K562 (cell line): ENCODE data around the gene CAST. TPM values are rescaled to one million over a fixed set of nuclear protein-coding genes. Genes with fewer than 3 reads are reported as not detected.

ENCODE experiments used
- ATAC-seq: fragments of 200-7000 bp; cut with Tn5 transposase; 3 replicates; pipeline ENCODE4 v1.9.1; 2020; ENCODE audit warnings: moderate library complexity
- BruUV-seq: library from RNA; stranded (reverse); fragments of 400-500 nt; replicated peaks from 2 replicates; lab custom pipeline; 2021; lab: Mats Ljungman, UMichigan
- CTCF ChIA-PET: fragments of 300-600 bp; formaldehyde crosslinking; extraction: SDS; loops from one replicate; lab custom pipeline; 2021; ENCODE audit warnings: low intra/inter-chr PET ratio; lab: Yijun Ruan, JAX
- POLR2A ChIA-PET: fragments of 300-600, 350-650 bp; sonication (Branson Sonifier 250); formaldehyde crosslinking; extraction: SDS; loops from one replicate; lab custom pipeline; 2021; ENCODE audit warnings: antibody characterized with exemption, inconsistent platforms; lab: Yijun Ruan, JAX
- DNase-seq, 4 experiments: peaks; one replicate each; pipeline versions ENCODE4 v3.0.0 to v3.0.0-alpha.2; 2011 to 2018; ENCODE audit warnings: low spot score in 3 of 4, mixed read lengths in 3 of 4; ENCODE audit errors: extremely low read depth in 1 of 4
- FAIRE-seq: peaks from 2 replicates; lab custom pipeline; 2011; peaks lifted over from hg19 to GRCh38; lab: Jason Lieb, UNC
- H2AFZ ChIP-seq: 2 replicates; pipeline ENCODE4 v1.6.0; 2011; ENCODE audit warnings: low read depth, low read length, control low read depth, inconsistent platforms
- H3K27ac ChIP-seq: fragments of 200-600 bp; 3 replicates; pipeline ENCODE4 v1.8.0; 2011; ENCODE audit warnings: low read depth, mild to moderate bottlenecking, control low read depth, inconsistent platforms, low read length, moderate library complexity, mixed read lengths; ENCODE audit errors: extremely low read depth
- H3K27me3 ChIP-seq, 2 experiments: fragments of 300-600 bp in 1 of 2; 2 replicates in 1 of 2; 3 replicates in 1 of 2; pipeline versions ENCODE4 v1.6.0 to v1.8.0; 2011; ENCODE audit warnings: inconsistent platforms in 2 of 2, low read length in 2 of 2, mild to moderate bottlenecking in 1 of 2, mixed read lengths in 1 of 2, moderate library complexity in 1 of 2; ENCODE audit not compliant: control insufficient read depth in 2 of 2, insufficient read depth in 2 of 2
- H3K36me3 ChIP-seq: fragments of 300-600 bp; 3 replicates; pipeline ENCODE4 v1.8.0; 2011; ENCODE audit warnings: mild to moderate bottlenecking, low read length, inconsistent platforms; ENCODE audit not compliant: control insufficient read depth, insufficient read depth
- H3K4me1 ChIP-seq, 2 experiments: fragments of 200-600 bp in 1 of 2; replicated peaks in 1 of 2; 2 replicates in 1 of 2; 3 replicates in 1 of 2; pipeline versions ENCODE4 v1.5.1 to v1.8.0; 2011; ENCODE audit warnings: inconsistent platforms in 2 of 2, low read length in 2 of 2, mild to moderate bottlenecking in 1 of 2, mixed read lengths in 1 of 2, moderate library complexity in 1 of 2; ENCODE audit not compliant: control insufficient read depth in 2 of 2, insufficient read depth in 2 of 2
- H3K4me2 ChIP-seq: 2 replicates; pipeline ENCODE4 v1.6.1; 2011; ENCODE audit warnings: low read length, control low read depth, inconsistent platforms, mixed read lengths; ENCODE audit not compliant: insufficient read depth
- H3K4me3 ChIP-seq: fragments of 200-600 bp; sonication (generic), shearing (Covaris generic); 2 replicates; pipeline ENCODE4 v1.5.1; 2016; ENCODE audit warnings: control low read depth, inconsistent platforms
- H3K79me2 ChIP-seq: fragments of 200-600 bp; 3 replicates; pipeline ENCODE4 v1.8.0; 2011; ENCODE audit warnings: low read length, inconsistent platforms; ENCODE audit not compliant: control insufficient read depth, insufficient read depth
- H3K9ac ChIP-seq, 2 experiments: 2 replicates each; pipeline versions ENCODE4 v1.6.0 to v1.6.1; 2011; ENCODE audit warnings: low read depth in 2 of 2, low read length in 2 of 2, control low read depth in 1 of 2, inconsistent platforms in 1 of 2, mild to moderate bottlenecking in 1 of 2, mixed read lengths in 1 of 2; ENCODE audit not compliant: insufficient read depth in 1 of 2
- H3K9me1 ChIP-seq: one replicate; pipeline ENCODE4 v1.6.0; 2011; ENCODE audit warnings: inconsistent platforms, mild to moderate bottlenecking, low read length, moderate library complexity; ENCODE audit not compliant: control insufficient read depth, insufficient read depth
- H3K9me3 ChIP-seq: replicated peaks from 2 replicates; pipeline ENCODE4 v1.5.1; 2011; ENCODE audit warnings: low read depth, low read length, inconsistent platforms; ENCODE audit not compliant: control insufficient read depth, insufficient read depth
- H4K20me1 ChIP-seq: replicated peaks from 2 replicates; pipeline ENCODE4 v1.6.1; 2011; ENCODE audit warnings: low read length, inconsistent platforms, mixed read lengths; ENCODE audit not compliant: control insufficient read depth, insufficient read depth
- ATF3 ChIP-seq, 2 experiments: fragments of 450-650 bp in 1 of 2; sonication (generic) in 1 of 2; formaldehyde crosslinking in 1 of 2; IDR thresholded peaks in 1 of 2; conservative IDR thresholded peaks in 1 of 2; 2 replicates each; pipeline versions ENCODE4 v1.6.1 to v1.8.1; 2016 to 2023; ENCODE audit warnings: mild to moderate bottlenecking in 2 of 2, moderate library complexity in 2 of 2, inconsistent platforms in 1 of 2, missing genetic modification reagents in 1 of 2
- CEBPG ChIP-seq, 3 experiments: fragments of 200-800 bp in 1 of 3; sonication (Bioruptor generic) in 1 of 3; sonication (generic) in 1 of 3; formaldehyde crosslinking in 1 of 3; IDR thresholded peaks in 2 of 3; conservative IDR thresholded peaks in 1 of 3; 2 replicates each; pipeline versions ENCODE4 v1.6.1 to v1.8.0; 2016 to 2022; ENCODE audit warnings: missing compliant biosample characterization in 2 of 3, missing genetic modification characterization in 2 of 3, mild to moderate bottlenecking in 1 of 3, missing genetic modification reagents in 1 of 3
- CEBPZ ChIP-seq: fragments of 150-350 bp; IDR thresholded peaks from 2 replicates; pipeline ENCODE4 v1.6.1; 2014; ENCODE audit warnings: low read depth, mild to moderate bottlenecking, low read length, borderline replicate concordance
- KHSRP ChIP-seq: fragments of 450-650 bp; IDR thresholded peaks from 2 replicates; pipeline ENCODE4 v1.6.1; 2017
- MAFK ChIP-seq: IDR thresholded peaks from 2 replicates; pipeline ENCODE4 v1.6.1; 2011; ENCODE audit warnings: low read length, improper control_type of control experiment
- MBD2 ChIP-seq: sonication (generic); IDR thresholded peaks from 2 replicates; pipeline ENCODE4 v1.6.1; 2016; ENCODE audit warnings: low read depth, borderline replicate concordance
- MCM7 ChIP-seq, 2 experiments: fragments of 450-650 bp; IDR thresholded peaks; 2 replicates each; pipeline ENCODE4 v1.6.1; 2016 to 2018
- NR2C2 ChIP-seq, 2 experiments: fragments of 200-800 bp in 1 of 2; sonication (Bioruptor generic) in 1 of 2; sonication (generic) in 1 of 2; formaldehyde crosslinking in 1 of 2; IDR thresholded peaks; 2 replicates each; pipeline versions ENCODE4 v1.6.1 to v1.8.0; 2016 to 2022; ENCODE audit warnings: mild to moderate bottlenecking in 1 of 2, missing compliant biosample characterization in 1 of 2, missing genetic modification characterization in 1 of 2, missing genetic modification reagents in 1 of 2
- POLR2H ChIP-seq: IDR thresholded peaks from 2 replicates; pipeline ENCODE4 v1.6.1; 2016; ENCODE audit warnings: missing genetic modification characterization, low read depth, mild to moderate bottlenecking, control low read depth, missing compliant biosample characterization, moderate library complexity
- SRSF1 ChIP-seq: fragments of 200-400 bp; formaldehyde crosslinking; IDR thresholded peaks from 2 replicates; pipeline ENCODE4 v1.6.1; 2017; ENCODE audit warnings: mild to moderate bottlenecking, low read depth, low read length, moderate library complexity
- ZBTB11 ChIP-seq, 3 experiments: fragments of 200-800 bp in 1 of 3; fragments of 250-450 bp in 1 of 3; fragments of 450-650 bp in 1 of 3; sonication (Bioruptor Pico) in 1 of 3; sonication (Bioruptor generic) in 1 of 3; formaldehyde crosslinking in 1 of 3; IDR thresholded peaks; 2 replicates each; pipeline versions ENCODE4 v1.6.1 to v1.8.0; 2016 to 2022; ENCODE audit warnings: mild to moderate bottlenecking in 2 of 3, missing genetic modification characterization in 2 of 3, missing compliant biosample characterization in 1 of 3, moderate library complexity in 1 of 3
- WGBS: fragments of 100-300 bp; shearing (Covaris generic); methylation state at CpG from one replicate; pipeline ENCODE4 v1.1.6; 2016; ENCODE audit warnings: low coverage, mixed read lengths; ENCODE audit not compliant: insufficient coverage; ENCODE audit errors: missing lambda C conversion rate; 5-methylcytosine and 5-hydroxymethylcytosine counted together
- in situ Hi-C: fragments of 300-500 bp; cut with MboI; formaldehyde crosslinking; loops from 4 replicates; pipeline ENCODE4 v1.15.0; 2018; ENCODE audit warnings: inconsistent platforms, mixed read lengths
- intact Hi-C: fragments of 100-400 bp; cut with micrococcal nuclease; formaldehyde crosslinking; loops from 2 replicates; pipeline ENCODE4 v1.14.2; 2022
- polyA plus RNA-seq, 8 experiments: library from polyadenylated mRNA; depleted of rRNA in 4 of 8; stranded (reverse) in 5 of 8; unstranded in 3 of 8; fragments of >200 nt; fragmentation: Nextera tagmentation in 2 of 8; fragmentation: Illumina TruSeq in 1 of 8; extraction: Ambion mirVana in 2 of 8; extraction: Trizol in 1 of 8; gene quantifications; 2 replicates each; pipeline versions ENCODE4 v1.2.1 to v1.2.3, GENCODE V29; 2011 to 2014; ENCODE audit warnings: inconsistent platforms in 1 of 8, missing spikeins in 1 of 8
- total RNA-seq, 7 experiments: library from RNA; depleted of rRNA in 6 of 7; stranded (reverse); fragments of >200 nt in 6 of 7; fragmentation: Illumina TruSeq in 2 of 7; extraction: Trizol in 2 of 7; gene quantifications; 2 replicates each; pipeline versions ENCODE4 v1.2.1 to v1.2.3, GENCODE V29; 2011 to 2021; ENCODE audit warnings: low replicate concordance in 1 of 7

Gene CAST
- total and polyA plus RNA-seq, 9 of the 15 experiments (the other 6 are each of a cell fraction or from before 2014, with no cell fraction given): 55.5 to 136 (median 86.1) TPM

- TF ChIP-seq CEBPZ (no peak), MAFK (no peak), NR2C2 (CRISPR knock-in tag; IDR thresholded peaks at IDR 0.05) (no peak), NR2C2 (tag; IDR thresholded peaks at IDR 0.05) (no peak), POLR2H (tag) (no peak), MCM7 (IDR thresholded peaks at IDR 0.05) (no peak)
- TF ChIP-seq, all 486 proteins: peak for 0
Observed at GRCh38 chr5:96761618-96762017, 99.4 kb downstream of the CAST start (continued).

GRCh38 chr5:96763026-96763425, 100.8 kb downstream of the CAST start:
- ChIA-PET POLR2A (interaction anchor here (1.5 kb wide), 2 partner anchors 9 to 28 kb away, joined by 3 read pairs; no protein-coding TSS in a partner anchor), CTCF (no interaction called here)
- H3K79me2 ChIP-seq: no peaks in the 10 kb centered on the region
- intact Hi-C loops (no loop called here), in situ Hi-C loops (no loop called here)
- FAIRE-seq: no peak
- no peak overlapping the region for H3K9ac ChIP-seq
- no TSS peak for BruUV-seq
- no peak overlapping the region for H3K4me3 ChIP-seq
- peaks cover 81% of the 10 kb centered on the region for H3K36me3 ChIP-seq
- no peak for DNase-seq
- no peaks in the 10 kb centered on the region for H3K9me1 ChIP-seq
- no peaks in the 10 kb centered on the region for H4K20me1 ChIP-seq
- WGBS: 73% methylated on average over 5 of the region's 5 CpGs
- no peak overlapping the region for H3K4me2 ChIP-seq
- no peak; the same call in 1 of the 3 replicates for ATAC-seq
- H3K27me3 ChIP-seq: no peaks in the 10 kb centered on the region
- H3K27ac ChIP-seq: no peak overlapping the region
- no peak overlapping the region for H2AFZ ChIP-seq
- no peaks in the 10 kb centered on the region for H3K9me3 ChIP-seq
- no peaks in the 10 kb centered on the region for H3K4me1 ChIP-seq
- TF ChIP-seq ATF3 (IDR thresholded peaks at IDR 0.05) (peak; percentile 53; the same call in 1 of the 2 replicates), ATF3 (CRISPR knock-in tag; conservative IDR thresholded peaks at IDR 0.05) (no peak), ZBTB11 (CRISPR knock-in tag; IDR thresholded peaks at IDR 0.05) (no peak), MBD2 (no peak), SRSF1 (no peak), CEBPG (CRISPR knock-in tag; IDR thresholded peaks at IDR 0.05) (0 out of 2 replicates have a peak, but pooled peaks have one; percentile 45), CEBPG (tag; conservative IDR thresholded peaks at IDR 0.05 in 1 of 2, IDR thresholded peaks at IDR 0.05 in 1 of 2) (peak in 1 of 2 experiments; percentile 72; a peak in 2 of 4 replicates), KHSRP (no peak)
